ENCODE data around the gene COG1.

Gene COG1

GRCh38 chr17:73231395-73231794 is 38.5 kb downstream of the COG1 start:
- peak; percentile 20 for DNase-seq

- DNase-seq, result peak; percentile 95
Observed at GRCh38 chr17:73231841-73232586, 39.2 kb downstream of the COG1 start.

GRCh38 chr17:73232587-73233373 is 39.9 kb downstream of the COG1 start:
- no peak for DNase-seq

GRCh38 chr17:73234736-73235135 is 41.9 kb downstream of the COG1 start:
- DNase-seq, result no peak

GRCh38 chr17:73237714-73238113 is 44.9 kb downstream of the COG1 start:
- DNase-seq, result no peak

GRCh38 chr17:73240561-73240960 is 47.7 kb downstream of the COG1 start:
- no peak for DNase-seq

- no peak for DNase-seq
Observed at GRCh38 chr17:73247726-73248125, 54.9 kb downstream of the COG1 start.

- no peak for DNase-seq
Observed at GRCh38 chr17:73248532-73248931, 55.7 kb downstream of the COG1 start.

GRCh38 chr17:73249700-73250099 is 56.8 kb downstream of the COG1 start:
- DNase-seq, result no peak

- DNase-seq, result no peak
Observed at GRCh38 chr17:73250851-73251640, 58.2 kb downstream of the COG1 start.

GRCh38 chr17:73251871-73252270 is 59.0 kb downstream of the COG1 start:
- no peak for DNase-seq

GRCh38 chr17:73255671-73256181 is 62.9 kb downstream of the COG1 start:
- no peak for DNase-seq

- no peak for DNase-seq
Observed at GRCh38 chr17:73256220-73256619, 63.4 kb downstream of the COG1 start.

GRCh38 chr17:73257516-73257915 is 64.7 kb downstream of the COG1 start:
- no peak for DNase-seq
